ENCODE measurements around the gene DKKL1.

Gene DKKL1

GRCh38 chr19:49338023-49338677, 25.5 kb upstream of the DKKL1 start:
- no peak for DNase-seq (ENCODE audit: low read depth)

- no peak for DNase-seq (ENCODE audit: low read depth)
These were observed 24.9 kb upstream of the DKKL1 start for GRCh38 chr19:49338691-49339300.

GRCh38 chr19:49339301-49340068, 24.2 kb upstream of the DKKL1 start:
- DNase-seq (ENCODE audit: low read depth): no peak

- DNase-seq (ENCODE audit: low read depth): no peak
These were observed 23.4 kb upstream of the DKKL1 start for GRCh38 chr19:49340069-49340864.

- DNase-seq (ENCODE audit: low read depth): no peak
These were observed 22.6 kb upstream of the DKKL1 start for GRCh38 chr19:49340865-49341718.

- DNase-seq (ENCODE audit: low read depth): no peak
These were observed 21.4 kb upstream of the DKKL1 start for GRCh38 chr19:49342291-49342721.

- DNase-seq (ENCODE audit: low read depth): no peak
These were observed 20.6 kb upstream of the DKKL1 start for GRCh38 chr19:49343123-49343522.

GRCh38 chr19:49344505-49345423, 18.9 kb upstream of the DKKL1 start:
- no peak for DNase-seq (ENCODE audit: low read depth)

- no peak for DNase-seq (ENCODE audit: low read depth)
These were observed 16.5 kb upstream of the DKKL1 start for GRCh38 chr19:49347191-49347590.

- DNase-seq (ENCODE audit: low read depth): no peak
These were observed 15.8 kb upstream of the DKKL1 start for GRCh38 chr19:49347835-49348234.

- DNase-seq (ENCODE audit: low read depth): no peak
These were observed 15.1 kb upstream of the DKKL1 start for GRCh38 chr19:49348305-49349189.

- DNase-seq (ENCODE audit: low read depth): no peak
These were observed 14.1 kb upstream of the DKKL1 start for GRCh38 chr19:49349567-49349966.

- DNase-seq (ENCODE audit: low read depth): no peak
These were observed 7.7 kb upstream of the DKKL1 start for GRCh38 chr19:49355909-49356353.

- no peak for DNase-seq (ENCODE audit: low read depth)
These were observed 7.3 kb upstream of the DKKL1 start for GRCh38 chr19:49356382-49356781.

GRCh38 chr19:49357186-49357585, 6.5 kb upstream of the DKKL1 start:
- DNase-seq (ENCODE audit: low read depth): no peak

- DNase-seq (ENCODE audit: low read depth): no peak
These were observed 3.5 kb upstream of the DKKL1 start for GRCh38 chr19:49359851-49360820.

GRCh38 chr19:49361438-49362047, 2.1 kb upstream of the DKKL1 start:
- no peak for DNase-seq (ENCODE audit: low read depth)
